ENCODE data around the gene ST3GAL3. TPM values are rescaled to one million over a fixed set of nuclear protein-coding genes. Genes with fewer than 3 reads are reported as not detected.

The ST3GAL3 gene
- total and polyA plus RNA-seq, 2 of the 13 experiments (the other 11 are each of a cell fraction or from before 2014, with no cell fraction given): 5.1 to 8.1 TPM

GRCh38 chr1:43968348-43968948, 261.1 kb downstream of the ST3GAL3 start (continued):
- TF ChIP-seq ZNF441 (CRISPR knock-in tag; IDR thresholded peaks at IDR 0.05; ENCODE audit: borderline replicate concordance) (peak; percentile 35; the same call in 1 of the 2 replicates), FLYWCH1 (CRISPR knock-in tag; IDR thresholded peaks at IDR 0.05) (no peak), ZNF30 (CRISPR knock-in tag; IDR thresholded peaks at IDR 0.05) (no peak), SAP130 (CRISPR knock-in tag; IDR thresholded peaks at IDR 0.05; ENCODE audit: low read depth) (peak; percentile 68), ZNF792 (CRISPR knock-in tag; IDR thresholded peaks at IDR 0.05) (0 out of 2 replicates have a peak, but pooled peaks have one; percentile 58), WIZ (CRISPR knock-in tag; IDR thresholded peaks at IDR 0.05) (peak; percentile 76; the same call in 1 of the 2 replicates), GABPA (IDR thresholded peaks at IDR 0.05; ENCODE audit: low read depth, low read length) (no peak), GABPA (CRISPR knock-in tag; IDR thresholded peaks at IDR 0.05; ENCODE audit: low read depth) (0 out of 2 replicates have a peak, but pooled peaks have one; percentile 27), MIER2 (CRISPR knock-in tag; IDR thresholded peaks at IDR 0.05) (peak; percentile 97), KMT2B (CRISPR knock-in tag; IDR thresholded peaks at IDR 0.05) (no peak), ZNF180 (CRISPR knock-in tag; IDR thresholded peaks at IDR 0.05; ENCODE audit: borderline replicate concordance, low read depth) (no peak), ELF3 (CRISPR knock-in tag; IDR thresholded peaks at IDR 0.05) (peak; percentile 34; the same call in 1 of the 2 replicates), PBX3 (CRISPR knock-in tag; IDR thresholded peaks at IDR 0.05; ENCODE audit: borderline replicate concordance) (0 out of 2 replicates have a peak, but pooled peaks have one; percentile 60), THAP11 (CRISPR knock-in tag; IDR thresholded peaks at IDR 0.05) (peak; percentile 72), KLF11 (CRISPR knock-in tag; IDR thresholded peaks at IDR 0.05) (peak; percentile 40; the same call in 1 of the 2 replicates), ZBTB43 (CRISPR knock-in tag; conservative IDR thresholded peaks at IDR 0.05) (0 out of 2 replicates have a peak, but pooled peaks have one; percentile 35), ZNF143 (CRISPR knock-in tag; IDR thresholded peaks at IDR 0.05) (peak; percentile 28; the same call in 1 of the 2 replicates), ZBTB25 (CRISPR knock-in tag; IDR thresholded peaks at IDR 0.05) (0 out of 2 replicates have a peak, but pooled peaks have one; percentile 29), ZNF557 (CRISPR knock-in tag; IDR thresholded peaks at IDR 0.05) (0 out of 2 replicates have a peak, but pooled peaks have one; percentile 42), TSC22D2 (CRISPR knock-in tag; IDR thresholded peaks at IDR 0.05; ENCODE audit: borderline replicate concordance) (0 out of 2 replicates have a peak, but pooled peaks have one; percentile 51), EHMT2 (IDR thresholded peaks at IDR 0.05; ENCODE audit: borderline replicate concordance, low read depth, low read length) (peak; percentile 93), HES4 (CRISPR knock-in tag; IDR thresholded peaks at IDR 0.05; ENCODE audit: borderline replicate concordance) (0 out of 2 replicates have a peak, but pooled peaks have one; percentile 22)

Data from HepG2 (cell line).